ENCODE measurements around the gene KAT6B. TPM values are rescaled to one million over a fixed set of nuclear protein-coding genes. Genes with fewer than 3 reads are reported as not detected.

The KAT6B gene
- total and polyA plus RNA-seq, 2 experiments from 2014 or later: 7.7 to 12.4 TPM

DNA sequence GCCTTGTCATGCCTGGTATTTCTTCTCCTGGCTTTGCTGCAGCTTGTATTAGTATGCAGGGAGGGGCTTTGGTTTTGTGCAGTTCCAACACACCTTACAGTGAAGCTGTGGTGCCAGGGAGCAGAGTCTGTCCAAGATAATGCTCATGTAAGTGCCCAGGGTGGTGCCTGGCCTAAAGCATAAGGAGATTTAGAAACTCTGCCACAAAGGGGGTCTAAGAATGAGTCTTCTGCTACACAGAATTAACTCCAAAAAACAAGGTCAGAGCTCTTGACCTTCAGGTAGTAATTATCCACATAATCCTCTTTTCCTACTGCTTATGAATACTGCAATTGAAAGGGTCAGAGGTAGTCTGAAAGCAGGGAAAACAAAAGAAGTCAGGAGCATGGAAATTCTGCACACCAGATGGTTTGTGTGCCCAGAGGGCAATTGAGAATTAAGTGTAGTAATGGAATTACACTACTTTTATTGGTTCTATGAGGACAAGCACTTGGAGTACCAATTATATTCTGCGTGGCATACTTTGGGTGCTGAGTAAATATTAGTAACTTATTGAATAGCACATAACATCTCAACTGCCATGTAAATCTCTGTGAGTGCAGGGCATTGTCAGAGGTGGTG lies 121.5 kb downstream of the KAT6B start:
- H3K9me2 ChIP-seq (ENCODE audit: insufficient read depth): no peaks in the 10 kb centered on the region
- H2AFZ ChIP-seq: no peak overlapping the region
- H4K20me1 ChIP-seq (ENCODE audit: insufficient read depth): no peaks in the 10 kb centered on the region; the same call in 1 of the 2 replicates
- no peaks in the 10 kb centered on the region for H3K36me3 ChIP-seq (ENCODE audit: low read depth)
- no peaks in the 10 kb centered on the region for H3K9me3 ChIP-seq (ENCODE audit: low read depth)
- no peak overlapping the region for H3K4me3 ChIP-seq
- peaks cover 22% of the 10 kb centered on the region for H3K4me1 ChIP-seq (ENCODE audit: insufficient read depth)
- no peak overlapping the region for H3K4me2 ChIP-seq (ENCODE audit: unreplicated experiment)
- H3K79me2 ChIP-seq (ENCODE audit: insufficient read depth): peaks cover 76% of the 10 kb centered on the region
- no peaks in the 10 kb centered on the region for H3K27me3 ChIP-seq (replicated peaks; ENCODE audit: insufficient read depth)
- 96 to 100% methylated on average over 1 of the region's 1 CpG for WGBS, 2 experiments (ENCODE audit: low coverage in 1 of 2, low lambda C conversion rate in 2 of 2, missing lambda C conversion rate in 2 of 2)
- in situ Hi-C loops (cut with MboI): no loop called here
- peaks cover 21% of the 10 kb centered on the region for H3F3A ChIP-seq (ENCODE audit: insufficient read depth)
- no peak overlapping the region for H3K27ac ChIP-seq
- TF ChIP-seq EZH2 (IDR thresholded peaks at IDR 0.05; ENCODE audit: insufficient read depth, poor library complexity, severe bottlenecking) (no peak), EZH2phosphoT487 (IDR thresholded peaks at IDR 0.05; ENCODE audit: insufficient read depth, low read depth) (no peak)
- no peak overlapping the region for H3K9ac ChIP-seq
- no peak for DNase-seq

DNA sequence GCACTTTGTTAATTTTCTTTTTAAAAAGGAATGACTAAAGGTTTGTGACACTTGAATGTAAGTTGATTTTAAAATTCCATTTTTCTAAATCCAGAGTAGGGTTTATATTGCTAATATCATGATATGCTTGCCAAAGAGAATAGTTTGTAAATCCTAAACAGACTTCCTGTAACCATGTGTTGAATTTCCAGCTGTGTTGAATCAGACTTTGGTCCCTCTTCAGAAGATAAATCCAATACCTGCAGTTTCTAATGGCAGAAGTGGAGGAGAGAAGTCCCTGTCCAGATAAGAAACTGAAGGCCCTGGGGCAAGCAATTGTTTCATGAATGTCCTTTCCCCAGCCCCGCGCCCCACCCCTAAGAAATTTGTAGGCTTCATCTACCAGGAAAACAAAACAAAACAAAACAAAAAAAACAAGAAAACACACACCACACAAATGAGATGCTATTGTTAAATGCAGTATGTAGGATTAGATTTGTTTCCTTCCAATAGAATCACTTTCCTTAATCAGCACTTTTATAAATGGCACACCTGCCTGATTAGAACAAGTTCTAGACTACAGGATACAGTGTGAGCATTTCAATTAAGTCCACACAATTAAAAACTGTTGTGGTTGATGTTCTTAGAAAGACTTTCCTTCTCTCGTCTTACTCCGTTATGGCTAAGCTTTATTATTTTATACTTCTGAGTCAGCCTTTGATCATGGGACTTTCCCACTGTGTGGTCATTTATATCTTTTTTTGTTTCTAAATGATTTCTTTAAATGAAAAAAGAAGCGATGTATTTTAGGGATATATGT lies 122.8 kb downstream of the KAT6B start:
- peak; percentile 60 for DNase-seq
- Histone ChIP-seq H3K27me3 (replicated peaks; ENCODE audit: insufficient read depth) (no peaks in the 10 kb centered on the region), H3K4me2 (ENCODE audit: unreplicated experiment) (peak overlapping the region; percentile 24), H2AFZ (no peak overlapping the region), H3K27ac (no peak overlapping the region), H3K4me3 (no peak overlapping the region), H3K4me1 (ENCODE audit: insufficient read depth) (peaks cover 22% of the 10 kb centered on the region), H3K9me2 (ENCODE audit: insufficient read depth) (no peaks in the 10 kb centered on the region), H3K36me3 (ENCODE audit: low read depth) (no peaks in the 10 kb centered on the region), H3F3A (ENCODE audit: insufficient read depth) (peaks cover 21% of the 10 kb centered on the region), H3K79me2 (ENCODE audit: insufficient read depth) (peaks cover 76% of the 10 kb centered on the region), H3K9ac (no peak overlapping the region), H3K9me3 (ENCODE audit: low read depth) (no peaks in the 10 kb centered on the region), H4K20me1 (ENCODE audit: insufficient read depth) (no peaks in the 10 kb centered on the region; the same call in 1 of the 2 replicates)
- 56 to 66% methylated on average over 5 of the region's 5 CpGs for WGBS, 2 experiments (ENCODE audit: low coverage in 1 of 2, low lambda C conversion rate in 2 of 2, missing lambda C conversion rate in 2 of 2)
- TF ChIP-seq EZH2phosphoT487 (IDR thresholded peaks at IDR 0.05; ENCODE audit: insufficient read depth, low read depth): no peak
- TF ChIP-seq EZH2 (IDR thresholded peaks at IDR 0.05; ENCODE audit: insufficient read depth, poor library complexity, severe bottlenecking): no peak
- in situ Hi-C loops (cut with MboI): no loop called here

DNA sequence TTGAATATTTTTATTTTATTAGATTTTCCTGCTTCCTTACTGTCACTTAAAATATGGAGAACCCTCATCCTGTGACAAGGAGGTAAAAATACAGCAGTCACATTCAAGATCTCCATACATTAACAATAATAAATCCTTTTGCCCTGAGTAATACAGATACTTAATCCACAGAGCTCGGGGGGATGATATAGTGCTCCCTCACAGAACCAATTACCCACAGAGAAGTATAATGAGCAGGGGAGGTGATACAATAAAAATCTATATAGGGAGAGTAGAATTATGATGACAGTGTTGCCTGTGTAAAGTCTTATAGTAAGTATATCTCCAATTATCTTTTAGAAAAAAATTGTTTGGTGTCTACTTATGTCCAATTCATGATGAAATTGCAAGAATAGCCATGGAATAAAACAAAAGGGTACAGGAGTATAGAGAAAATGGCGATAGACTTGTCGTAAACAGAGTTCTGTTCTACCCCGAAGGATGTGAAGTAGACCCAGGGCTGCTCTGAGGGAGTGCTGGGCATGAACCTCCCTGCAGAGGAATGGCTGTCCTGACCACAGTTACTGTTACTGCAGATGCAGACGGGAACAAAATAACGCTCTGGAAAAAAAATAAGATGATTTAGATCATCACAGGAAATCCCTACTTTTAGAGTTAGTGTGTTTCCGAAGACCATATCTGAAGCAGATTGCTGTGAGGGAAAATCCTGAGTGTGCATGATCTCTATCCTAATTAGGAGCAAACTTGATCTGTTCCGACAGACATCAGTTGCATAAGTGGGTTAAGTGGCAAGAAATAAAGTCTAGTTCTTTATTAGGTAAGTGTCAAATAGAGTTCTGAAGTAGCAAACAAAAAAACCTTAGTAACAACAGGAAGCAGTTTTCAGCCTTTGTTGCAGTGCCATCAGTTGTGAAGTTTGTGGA lies 123.7 kb downstream of the KAT6B start:
- DNase-seq: peak; percentile 35
- Histone ChIP-seq H3K4me3 (no peak overlapping the region), H3K9ac (no peak overlapping the region), H3K4me2 (ENCODE audit: unreplicated experiment) (peak overlapping the region; percentile 24), H3K4me1 (ENCODE audit: insufficient read depth) (peaks cover 22% of the 10 kb centered on the region), H3F3A (ENCODE audit: insufficient read depth) (peaks cover 21% of the 10 kb centered on the region), H3K79me2 (ENCODE audit: insufficient read depth) (peaks cover 84% of the 10 kb centered on the region), H3K27ac (peak overlapping the region; percentile 2), H3K9me2 (ENCODE audit: insufficient read depth) (no peaks in the 10 kb centered on the region), H3K9me3 (ENCODE audit: low read depth) (no peaks in the 10 kb centered on the region), H4K20me1 (ENCODE audit: insufficient read depth) (no peaks in the 10 kb centered on the region; the same call in 1 of the 2 replicates), H2AFZ (no peak overlapping the region), H3K27me3 (replicated peaks; ENCODE audit: insufficient read depth) (no peaks in the 10 kb centered on the region), H3K36me3 (ENCODE audit: low read depth) (no peaks in the 10 kb centered on the region)
- 38 to 42% methylated on average over 8 of the region's 8 CpGs for WGBS, 2 experiments (ENCODE audit: low coverage in 1 of 2, low lambda C conversion rate in 2 of 2, missing lambda C conversion rate in 2 of 2)
- TF ChIP-seq EZH2phosphoT487 (IDR thresholded peaks at IDR 0.05; ENCODE audit: insufficient read depth, low read depth) (no peak), EZH2 (IDR thresholded peaks at IDR 0.05; ENCODE audit: insufficient read depth, poor library complexity, severe bottlenecking) (no peak)
- in situ Hi-C loops (cut with MboI): no loop called here

DNA sequence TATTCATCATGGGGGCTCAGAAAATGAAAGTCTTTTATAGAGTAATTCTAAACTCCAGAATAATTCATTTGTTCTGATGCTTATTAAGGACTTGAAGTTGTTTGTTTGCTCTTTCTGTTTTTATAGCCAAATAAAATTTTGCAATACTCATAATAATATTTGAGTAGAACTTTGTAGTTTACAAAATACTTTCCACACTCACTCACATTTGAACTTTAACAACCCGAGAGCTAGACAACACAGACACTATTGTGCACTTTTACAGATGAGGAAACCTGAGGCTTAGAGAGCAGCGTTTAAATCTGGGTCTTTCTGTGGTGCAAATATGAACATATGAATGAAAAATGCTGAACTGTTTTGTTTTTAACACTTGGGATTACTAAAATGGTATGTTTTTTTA lies 126.8 kb downstream of the KAT6B start:
- DNase-seq: no peak
- peaks cover 77% of the 10 kb centered on the region for H3K79me2 ChIP-seq (ENCODE audit: insufficient read depth)
- 40 to 45% methylated on average over 2 of the region's 2 CpGs for WGBS, 2 experiments (ENCODE audit: low coverage in 1 of 2, low lambda C conversion rate in 2 of 2, missing lambda C conversion rate in 2 of 2)

More for the DNA sequence above, 126.8 kb downstream of the KAT6B start:
- Histone ChIP-seq H3K9ac (no peak overlapping the region), H3K27me3 (replicated peaks; ENCODE audit: insufficient read depth) (no peaks in the 10 kb centered on the region), H2AFZ (no peak overlapping the region), H3K4me3 (no peak overlapping the region), H3K9me3 (ENCODE audit: low read depth) (no peaks in the 10 kb centered on the region), H3K9me2 (ENCODE audit: insufficient read depth) (no peaks in the 10 kb centered on the region), H3K4me2 (ENCODE audit: unreplicated experiment) (no peak overlapping the region), H3K36me3 (ENCODE audit: low read depth) (no peaks in the 10 kb centered on the region), H3K4me1 (ENCODE audit: insufficient read depth) (peaks cover 30% of the 10 kb centered on the region), H3F3A (ENCODE audit: insufficient read depth) (peaks cover 21% of the 10 kb centered on the region), H4K20me1 (ENCODE audit: insufficient read depth) (no peaks in the 10 kb centered on the region; the same call in 1 of the 2 replicates), H3K27ac (no peak overlapping the region)
- in situ Hi-C loops (cut with MboI): no loop called here
- no peak for TF ChIP-seq EZH2 (IDR thresholded peaks at IDR 0.05; ENCODE audit: insufficient read depth, poor library complexity, severe bottlenecking)
- no peak for TF ChIP-seq EZH2phosphoT487 (IDR thresholded peaks at IDR 0.05; ENCODE audit: insufficient read depth, low read depth)
